GM12878 (cell line): ENCODE data around the gene KIF26A. TPM values are rescaled to one million over a fixed set of nuclear protein-coding genes. Genes with fewer than 3 reads are reported as not detected.

ENCODE experiments used
- ATAC-seq: fragments of 200-7000 bp; cut with Tn5 transposase; 3 replicates; pipeline ENCODE4 v1.9.1; 2020; ENCODE audit warnings: mild to moderate bottlenecking, moderate library complexity
- BruUV-seq: library from RNA; stranded (reverse); fragments of 400-500 nt; replicated peaks from 2 replicates; lab custom pipeline; 2021; lab: Mats Ljungman, UMichigan
- CTCF ChIA-PET: fragments of 300-600 bp; sonication (Branson Sonifier 250); formaldehyde crosslinking; extraction: SDS; loops from one replicate; lab custom pipeline; 2021; ENCODE audit warnings: inconsistent platforms; lab: Yijun Ruan, JAX
- POLR2A ChIA-PET: fragments of 350-600 bp; formaldehyde crosslinking; extraction: SDS; loops from one replicate; lab custom pipeline; 2021; ENCODE audit warnings: inconsistent platforms; lab: Charles Lee
- RAD21 ChIA-PET: fragments of 300-600 bp; sonication (Branson Sonifier 250); formaldehyde crosslinking; loops from one replicate; lab custom pipeline; 2023; ENCODE audit warnings: antibody characterized with exemption; ENCODE audit not compliant: unreplicated experiment; lab: Charles Lee
- SMC1A ChIA-PET: fragments of 300-600 bp; sonication (Branson Sonifier 250); formaldehyde crosslinking; loops from one replicate; lab custom pipeline; 2023; ENCODE audit not compliant: unreplicated experiment, uncharacterized antibody; lab: Charles Lee
- DNase-seq: peaks from one replicate; pipeline ENCODE4 v3.0.0-alpha.2; 2011; ENCODE audit warnings: low read depth, low spot score
- FAIRE-seq: peaks from 3 replicates; lab custom pipeline; 2011; peaks lifted over from hg19 to GRCh38; lab: Jason Lieb, UNC
- H2AFZ ChIP-seq: 2 replicates; pipeline ENCODE4 v1.6.0; 2011; ENCODE audit warnings: low read depth, low read length, control low read depth; ENCODE audit not compliant: control insufficient read depth
- H3K27ac ChIP-seq: 2 replicates; pipeline ENCODE4 v1.5.1; 2011; ENCODE audit warnings: control low read depth; ENCODE audit not compliant: control insufficient read depth, insufficient read depth
- H3K27me3 ChIP-seq, 2 experiments: replicated peaks in 1 of 2; 2 replicates each; pipeline versions ENCODE4 v1.6.0 to v1.6.1; 2011; ENCODE audit warnings: low read length in 1 of 2; ENCODE audit not compliant: control insufficient read depth in 2 of 2, insufficient read depth in 2 of 2
- H3K36me3 ChIP-seq, 2 experiments: 2 replicates each; pipeline ENCODE4 v1.5.1; 2011; ENCODE audit warnings: low read length in 1 of 2; ENCODE audit not compliant: control insufficient read depth in 2 of 2, insufficient read depth in 2 of 2
- H3K4me1 ChIP-seq: 2 replicates; pipeline ENCODE4 v1.6.1; 2011; ENCODE audit warnings: mild to moderate bottlenecking, low read length, moderate library complexity, mixed read lengths; ENCODE audit not compliant: control insufficient read depth, insufficient read depth
- H3K4me2 ChIP-seq: 2 replicates; pipeline ENCODE4 v1.6.0; 2011; ENCODE audit warnings: control low read depth; ENCODE audit not compliant: control insufficient read depth, insufficient read depth
- H3K4me3 ChIP-seq: fragments of 200-600 bp; sonication (generic); 2 replicates; pipeline ENCODE4 v1.5.1; 2016
- H3K79me2 ChIP-seq: 2 replicates; pipeline ENCODE4 v1.6.0; 2011; ENCODE audit warnings: low read length; ENCODE audit not compliant: control insufficient read depth, insufficient read depth
- H3K9ac ChIP-seq: 2 replicates; pipeline ENCODE4 v1.8.0; 2011; ENCODE audit warnings: low read length, control low read depth, mixed read lengths; ENCODE audit not compliant: control insufficient read depth, insufficient read depth
- H3K9me3 ChIP-seq: replicated peaks from 3 replicates; pipeline ENCODE4 v1.5.1; 2011; ENCODE audit warnings: mild to moderate bottlenecking, low read length; ENCODE audit not compliant: control insufficient read depth, insufficient read depth
- H4K20me1 ChIP-seq: 2 replicates; pipeline ENCODE4 v1.6.0; 2011; ENCODE audit not compliant: control insufficient read depth, insufficient read depth
- CBX3 ChIP-seq: fragments of 200-600 bp; sonication (generic); IDR thresholded peaks from 2 replicates; pipeline ENCODE4 v1.6.1; 2016; ENCODE audit warnings: low read depth, borderline replicate concordance
- EGR1 ChIP-seq, 2 experiments: IDR thresholded peaks; 1 replicate in 1 of 2; 2 replicates in 1 of 2; pipeline ENCODE4 v1.6.1; 2011 to 2012; ENCODE audit warnings: low read depth in 2 of 2, low read length in 2 of 2, borderline replicate concordance in 1 of 2, mild to moderate bottlenecking in 1 of 2, moderate library complexity in 1 of 2
- KLF5 ChIP-seq: fragments of 450-650 bp; IDR thresholded peaks from 2 replicates; pipeline ENCODE4 v1.6.1; 2014; ENCODE audit warnings: mild to moderate bottlenecking; ENCODE audit not compliant: partially characterized antibody
- MTA2 ChIP-seq: fragments of 450-650 bp; IDR thresholded peaks from 2 replicates; pipeline ENCODE4 v1.6.1; 2016; ENCODE audit warnings: low read depth, mild to moderate bottlenecking, moderate library complexity
- NR2F1 ChIP-seq: fragments of 450-650 bp; conservative IDR thresholded peaks from 2 replicates; pipeline ENCODE4 v1.6.1; 2017; ENCODE audit warnings: mild to moderate bottlenecking
- NRF1 ChIP-seq: conservative IDR thresholded peaks from 2 replicates; pipeline ENCODE4 v1.6.1; 2011; ENCODE audit warnings: mild to moderate bottlenecking, low read depth, low read length, improper control_type of control experiment
- PAX8 ChIP-seq: fragments of 450-650 bp; IDR thresholded peaks from 2 replicates; pipeline ENCODE4 v1.6.1; 2017; ENCODE audit warnings: mild to moderate bottlenecking, moderate library complexity
- PKNOX1 ChIP-seq: fragments of 450-650 bp; IDR thresholded peaks from 2 replicates; pipeline ENCODE4 v1.6.1; 2016; ENCODE audit warnings: mild to moderate bottlenecking
- POLR2AphosphoS2 ChIP-seq: IDR thresholded peaks from 2 replicates; pipeline ENCODE4 v1.6.1; 2011; ENCODE audit warnings: low read depth, mild to moderate bottlenecking, low read length, improper control_type of control experiment, moderate library complexity
- POLR2AphosphoS5 ChIP-seq: IDR thresholded peaks from 2 replicates; pipeline ENCODE4 v1.6.1; 2011; ENCODE audit warnings: mild to moderate bottlenecking, low read length, inconsistent platforms
- RAD51 ChIP-seq: fragments of 450-650 bp; IDR thresholded peaks from 2 replicates; pipeline ENCODE4 v1.6.1; 2016; ENCODE audit warnings: moderate library complexity, mild to moderate bottlenecking, inconsistent platforms
- RCOR1 ChIP-seq: conservative IDR thresholded peaks from 2 replicates; pipeline ENCODE4 v1.6.1; 2012; ENCODE audit warnings: low read depth, low read length, improper control_type of control experiment
- SMC3 ChIP-seq: IDR thresholded peaks from 2 replicates; pipeline ENCODE4 v1.6.1; 2011; ENCODE audit warnings: low read length, improper control_type of control experiment, borderline replicate concordance
- SUPT20H ChIP-seq: IDR thresholded peaks from 2 replicates; pipeline ENCODE4 v1.6.1; 2011; ENCODE audit warnings: low read depth, mild to moderate bottlenecking, low read length, moderate library complexity, borderline replicate concordance; ENCODE audit not compliant: control insufficient read depth
- WRNIP1 ChIP-seq: IDR thresholded peaks from 2 replicates; pipeline ENCODE4 v1.6.1; 2011; ENCODE audit warnings: low read depth, low read length, improper control_type of control experiment, borderline replicate concordance
- ZNF592 ChIP-seq: fragments of 450-650 bp; IDR thresholded peaks from 2 replicates; pipeline ENCODE4 v1.6.1; 2017; ENCODE audit warnings: mild to moderate bottlenecking, moderate library complexity
- WGBS: methylation state at CpG from one replicate; pipeline ENCODE4 v1.1.6; 2016; ENCODE audit warnings: low lambda C conversion rate; ENCODE audit not compliant: insufficient replicate concordance, insufficient coverage; ENCODE audit errors: missing lambda C conversion rate; 5-methylcytosine and 5-hydroxymethylcytosine counted together
- in situ Hi-C: fragments of 300-500 bp; cut with MboI; formaldehyde crosslinking; loops from 9 replicates; pipeline ENCODE4 v1.14.3; 2018; ENCODE audit warnings: mixed read lengths
- intact Hi-C: fragments of 100-400 bp; cut with micrococcal nuclease; formaldehyde crosslinking; loops from one replicate; pipeline ENCODE4 v1.14.2; 2022; ENCODE audit not compliant: unreplicated experiment
- polyA plus RNA-seq, 11 experiments: library from polyadenylated mRNA; depleted of rRNA in 4 of 11; unstranded in 6 of 11; stranded (reverse) in 5 of 11; fragments of >200 nt; fragmentation: Nextera tagmentation in 4 of 11; fragmentation: Illumina TruSeq in 1 of 11; extraction: Ambion mirVana in 4 of 11; extraction: Trizol in 1 of 11; gene quantifications; 1 replicate in 1 of 11; 2 replicates in 10 of 11; pipeline versions ENCODE4 v1.2.1 to v1.2.3, GENCODE V29; 2011 to 2016; ENCODE audit warnings: inconsistent platforms in 2 of 11, missing spikeins in 2 of 11, low read depth in 1 of 11
- total RNA-seq, 4 experiments: library from RNA; depleted of rRNA in 3 of 4; stranded (reverse); fragments of >200 nt in 3 of 4; fragmentation: Illumina TruSeq in 1 of 4; extraction: Trizol in 1 of 4; gene quantifications; 2 replicates each; pipeline versions ENCODE4 v1.2.1 to v1.2.3, GENCODE V29; 2013 to 2021

KIF26A gene
- total and polyA plus RNA-seq, 10 of the 15 experiments (the other 5 are each of a cell fraction or from before 2014, with no cell fraction given), result 0.05 TPM; not detected in 9

- SMC1A ChIA-PET, result no interaction called here
- CTCF ChIA-PET, result no interaction called here
- in situ Hi-C loops, result no loop called here
These were observed 77.4 kb downstream of the KIF26A start for GRCh38 chr14:104215706-104216334.

More at GRCh38 chr14:104215706-104216334, 77.4 kb downstream of the KIF26A start:
- no TSS peak for BruUV-seq
- Histone ChIP-seq H3K27me3 (no peaks in the 10 kb centered on the region; a peak in 1 of 4 replicates), H4K20me1 (no peaks in the 10 kb centered on the region), H3K4me3 (no peak overlapping the region), H3K9me3 (no peaks in the 10 kb centered on the region), H3K27ac (no peak overlapping the region), H3K4me2 (no peak overlapping the region), H2AFZ (no peak overlapping the region), H3K9ac (no peak overlapping the region), H3K79me2 (no peaks in the 10 kb centered on the region), H3K36me3 (no peaks in the 10 kb centered on the region), H3K4me1 (no peaks in the 10 kb centered on the region)
- DNase-seq (no peak), ATAC-seq (no peak), FAIRE-seq (no peak)
- 56% methylated on average over 21 of the region's 21 CpGs for WGBS
- TF ChIP-seq RCOR1, result no peak
- TF ChIP-seq EGR1 (IDR thresholded peaks at IDR 0.05; ENCODE audit: borderline replicate concordance in 1 of 2, low read depth in 2 of 2, low read length in 2 of 2), result no peak
- no peak for TF ChIP-seq SMC3
- TF ChIP-seq WRNIP1, result no peak
- no peak for TF ChIP-seq KLF5
- TF ChIP-seq POLR2AphosphoS2, result no peak
- TF ChIP-seq RAD51, result no peak
- no peak for TF ChIP-seq PKNOX1
- TF ChIP-seq POLR2AphosphoS5, result no peak
- TF ChIP-seq NRF1, result no peak
- no peak for TF ChIP-seq NR2F1
- no peak for TF ChIP-seq SUPT20H
- no peak for TF ChIP-seq PAX8
- TF ChIP-seq MTA2, result no peak
- TF ChIP-seq CBX3, result no peak
- no peak for TF ChIP-seq ZNF592
- intact Hi-C loops, result no loop called here
- POLR2A ChIA-PET, result no interaction called here
- RAD21 ChIA-PET, result no interaction called here
